Activated naive CD8-positive, alpha-beta T cell (primary cell): ENCODE results near the gene ANO8.
A peak's percentile ranks its signal among the peaks of the same experiment; 100 is the strongest.
"Not testable (repeated sequence)": the region's sequence is repeated elsewhere in the genome, so short reads cannot be mapped to it uniquely, and the experiment has no call there.

ENCODE experiments used
- H3K27ac Mint-ChIP-seq: one replicate; pipeline ENCODE4 v1.8.0; 2021; ENCODE audit warnings: mixed read lengths
- H3K27me3 Mint-ChIP-seq: one replicate; pipeline ENCODE4 v1.8.0; 2021; ENCODE audit warnings: mixed read lengths
- H3K36me3 Mint-ChIP-seq: one replicate; pipeline ENCODE4 v1.8.0; 2021; ENCODE audit warnings: mixed read lengths
- H3K4me1 Mint-ChIP-seq: one replicate; pipeline ENCODE4 v1.8.0; 2021; ENCODE audit warnings: low read depth, mixed read lengths
- H3K4me3 Mint-ChIP-seq: one replicate; pipeline ENCODE4 v1.8.0; 2021; ENCODE audit warnings: mild to moderate bottlenecking, mixed read lengths
- H3K9me3 Mint-ChIP-seq: one replicate; pipeline ENCODE4 v1.8.0; 2021; ENCODE audit warnings: low read depth, mixed read lengths

Gene ANO8

GRCh38 chr19:17281391-17282304 lies 53.0 kb downstream of the ANO8 start, which contains the start of gene ANKLE1:
Gene ANKLE1 (plus strand): TSS chr19:17281901. CDS start chr19:17281921, 20 bp downstream.
- no peaks in the 10 kb centered on the region for H3K27me3 Mint-ChIP-seq
- H3K36me3 Mint-ChIP-seq, result peaks cover under 1% of the 10 kb centered on the region
- H3K4me3 Mint-ChIP-seq, result peak within 1 kb of the TSS; percentile 87
- peak within 1 kb of the TSS; percentile 86 for H3K27ac Mint-ChIP-seq
- H3K9me3 Mint-ChIP-seq, result no peaks in the 10 kb centered on the region
- H3K4me1 Mint-ChIP-seq, result peaks cover 6% of the 10 kb centered on the region

GRCh38 chr19:17279436-17279835 lies 55.2 kb downstream of the ANO8 start:
- Mint-ChIP-seq H3K4me1 (peaks cover 6% of the 10 kb centered on the region), H3K4me3 (no peak overlapping the region), H3K36me3 (no peaks in the 10 kb centered on the region)

GRCh38 chr19:17275441-17276175 lies 59.0 kb downstream of the ANO8 start:
- Mint-ChIP-seq H3K27ac (no peak overlapping the region), H3K4me3 (no peak overlapping the region), H3K36me3 (no peaks in the 10 kb centered on the region), H3K9me3 (no peaks in the 10 kb centered on the region), H3K27me3 (no peaks in the 10 kb centered on the region), H3K4me1 (no peaks in the 10 kb centered on the region)

More at GRCh38 chr19:17279436-17279835, 55.2 kb downstream of the ANO8 start:
- H3K27ac Mint-ChIP-seq, result no peak overlapping the region
- H3K9me3 Mint-ChIP-seq, result no peaks in the 10 kb centered on the region
- no peaks in the 10 kb centered on the region for H3K27me3 Mint-ChIP-seq

GRCh38 chr19:17274892-17275291 lies 59.8 kb downstream of the ANO8 start:
- H3K4me1 Mint-ChIP-seq, H3K36me3 Mint-ChIP-seq, H3K9me3 Mint-ChIP-seq, H3K27me3 Mint-ChIP-seq, H3K27ac Mint-ChIP-seq, H3K4me3 Mint-ChIP-seq: not testable (repeated sequence)
